A549 (cell line): ENCODE results near the gene MGMT. TPM values are rescaled to one million over a fixed set of nuclear protein-coding genes. Genes with fewer than 3 reads are reported as not detected.

Experiments used
- ATAC-seq, 2 experiments: fragments of 200-7000 bp in 1 of 2; fragments of >200 bp in 1 of 2; cut with Nextera tagmentation in 1 of 2; cut with Tn5 transposase in 1 of 2; 3 replicates each; pipeline versions ENCODE4 v1.8.0 to v1.9.1; 2018 to 2020; ENCODE audit warnings: mild to moderate bottlenecking in 1 of 2, moderate library complexity in 1 of 2
- CTCF ChIA-PET: fragments of 300-600 bp; sonication (Branson Sonifier 250); formaldehyde crosslinking; extraction: SDS; loops from one replicate; lab custom pipeline; 2021; ENCODE audit warnings: antibody characterized with exemption, inconsistent platforms; lab: Yijun Ruan, JAX
- POLR2A ChIA-PET: fragments of 350-600 bp; formaldehyde crosslinking; extraction: SDS; loops from one replicate; lab custom pipeline; 2021; ENCODE audit warnings: antibody characterized with exemption, inconsistent platforms; lab: Yijun Ruan, JAX
- DNase-seq, 2 experiments: peaks; one replicate each; pipeline versions ENCODE4 v3.0.0 to v3.0.0-alpha.2; 2011 to 2016; ENCODE audit warnings: low read depth in 1 of 2, low spot score in 1 of 2
- FAIRE-seq: peaks from 2 replicates; lab custom pipeline; 2011; peaks lifted over from hg19 to GRCh38; lab: Jason Lieb, UNC
- H3K27ac ChIP-seq, 2 experiments: fragments of >200 bp; sonication (Bioruptor Twin); formaldehyde crosslinking; 3 replicates each; pipeline ENCODE4 v1.5.1; 2016 to 2017
- H3K4me1 ChIP-seq: fragments of >200 bp; sonication (Bioruptor Twin); formaldehyde crosslinking; 3 replicates; pipeline ENCODE4 v1.6.1; 2016
- H3K4me2 ChIP-seq: fragments of >200 bp; sonication (Bioruptor Twin); formaldehyde crosslinking; 3 replicates; pipeline ENCODE4 v1.6.1; 2016
- H3K4me3 ChIP-seq: fragments of >200 bp; sonication (Bioruptor Twin); formaldehyde crosslinking; 3 replicates; pipeline ENCODE4 v1.5.1; 2016
- H3K9me3 ChIP-seq: fragments of >200 bp; sonication (Bioruptor Twin); formaldehyde crosslinking; 3 replicates; pipeline ENCODE4 v1.6.1; 2016
- BHLHE40 ChIP-seq: IDR thresholded peaks from 2 replicates; pipeline ENCODE4 v1.6.1; 2012; ENCODE audit warnings: low read depth, low read length, inconsistent platforms
- CBX2 ChIP-seq: fragments of 200-600 bp; sonication (generic); IDR thresholded peaks from 2 replicates; pipeline ENCODE4 v1.6.1; 2016; ENCODE audit warnings: low read depth, mild to moderate bottlenecking, borderline replicate concordance
- CEBPB ChIP-seq, 2 experiments: fragments of >200 bp in 1 of 2; sonication (Bioruptor Twin) in 1 of 2; formaldehyde crosslinking in 1 of 2; IDR thresholded peaks; 2 replicates each; pipeline ENCODE4 v1.6.1; 2012 to 2016
- EHF ChIP-seq: fragments of 250-450 bp; sonication (Bioruptor Pico); IDR thresholded peaks from 2 replicates; pipeline ENCODE4 v1.5.0; 2020; ENCODE audit warnings: mild to moderate bottlenecking
- GATA3 ChIP-seq: IDR thresholded peaks from 2 replicates; pipeline ENCODE4 v1.6.1; 2012; ENCODE audit warnings: borderline replicate concordance
- HEYL ChIP-seq: fragments of 250-450 bp; sonication (Bioruptor Pico); IDR thresholded peaks from 2 replicates; pipeline ENCODE4 v1.8.0; 2021; ENCODE audit warnings: mild to moderate bottlenecking, moderate library complexity
- JUNB ChIP-seq: fragments of >200 bp; sonication (Bioruptor Twin); formaldehyde crosslinking; IDR thresholded peaks from 2 replicates; pipeline ENCODE4 v1.6.1; 2016
- MAFK ChIP-seq: fragments of 450-650 bp; IDR thresholded peaks from 2 replicates; pipeline ENCODE4 v1.6.1; 2014; ENCODE audit not compliant: partially characterized antibody
- MAZ ChIP-seq: fragments of 150-350 bp; IDR thresholded peaks from 2 replicates; pipeline ENCODE4 v1.6.1; 2014; ENCODE audit warnings: antibody characterized with exemption, low read depth, low read length, borderline replicate concordance
- MYC ChIP-seq: IDR thresholded peaks from 2 replicates; pipeline ENCODE4 v1.6.1; 2012; ENCODE audit warnings: mild to moderate bottlenecking, inconsistent platforms, low read length, improper control_type of control experiment, borderline replicate concordance
- NFE2L2 ChIP-seq: fragments of 150-350 bp; conservative IDR thresholded peaks from 2 replicates; pipeline ENCODE4 v1.6.1; 2014; ENCODE audit warnings: low read length
- NR3C1 ChIP-seq: fragments of >200 bp; sonication (Bioruptor Twin); formaldehyde crosslinking; IDR thresholded peaks from 3 replicates; pipeline ENCODE4 v1.6.1; 2017
- POLR2A ChIP-seq: IDR thresholded peaks from 2 replicates; pipeline ENCODE4 v1.6.1; 2012; ENCODE audit warnings: mild to moderate bottlenecking, low read length
- POLR2AphosphoS2 ChIP-seq: conservative IDR thresholded peaks from 2 replicates; pipeline ENCODE4 v1.6.1; 2012; ENCODE audit warnings: low read length, improper control_type of control experiment, inconsistent platforms
- RAD21 ChIP-seq, 2 experiments: fragments of >200 bp in 1 of 2; sonication (Bioruptor Twin) in 1 of 2; formaldehyde crosslinking in 1 of 2; IDR thresholded peaks in 1 of 2; conservative IDR thresholded peaks in 1 of 2; 2 replicates in 1 of 2; 3 replicates in 1 of 2; pipeline ENCODE4 v1.6.1; 2012 to 2018; ENCODE audit warnings: inconsistent platforms in 1 of 2
- RCOR1 ChIP-seq: fragments of 150-350 bp; IDR thresholded peaks from 2 replicates; pipeline ENCODE4 v1.6.1; 2014; ENCODE audit warnings: antibody characterized with exemption, low read length, low read depth
- SREBF2 ChIP-seq: fragments of 450-650 bp; IDR thresholded peaks from 2 replicates; pipeline ENCODE4 v1.6.1; 2014; ENCODE audit warnings: mild to moderate bottlenecking, moderate library complexity
- ZNF302 ChIP-seq: fragments of 250-450 bp; sonication (Bioruptor Pico); IDR thresholded peaks from 2 replicates; pipeline ENCODE4 v1.9.0; 2021; ENCODE audit warnings: inconsistent platforms, mild to moderate bottlenecking, moderate library complexity
- WGBS: methylation state at CpG from one replicate; pipeline ENCODE4 v1.1.6; 2017; ENCODE audit errors: missing lambda C conversion rate; 5-methylcytosine and 5-hydroxymethylcytosine counted together
- polyA plus RNA-seq, 4 experiments: library from polyadenylated mRNA; depleted of rRNA in 3 of 4; stranded (reverse); fragments of >200 nt; fragmentation: RNase III in 1 of 4; extraction: RNeasy Plus Mini Kit Qiagen cat#74134 plus additional on column Dnase treatment in 1 of 4; gene quantifications; 2 replicates in 3 of 4; 3 replicates in 1 of 4; pipeline ENCODE4 v1.2.3, GENCODE V29; 2011 to 2017
- TF ChIP-seq, protein P1 (sequence below): IDR thresholded peaks from 2 replicates; pipeline ENCODE4 v1.6.1; 2012; ENCODE audit warnings: low read depth, borderline replicate concordance
- TF ChIP-seq, protein P2 (sequence below): IDR thresholded peaks from 2 replicates; pipeline ENCODE4 v1.6.1; 2012
- TF ChIP-seq, protein P3 (sequence below): fragments of 250-450 bp; sonication (Bioruptor Pico); IDR thresholded peaks from 2 replicates; pipeline ENCODE4 v1.5.0; 2020; ENCODE audit warnings: low read depth, mild to moderate bottlenecking, moderate library complexity
- TF ChIP-seq, protein P4 (sequence below): fragments of 150-350 bp; IDR thresholded peaks from 2 replicates; pipeline ENCODE4 v1.6.1; 2014; ENCODE audit warnings: low read depth, mild to moderate bottlenecking, low read length
- TF ChIP-seq, protein P5 (sequence below): fragments of >200 bp; sonication (Bioruptor Twin); formaldehyde crosslinking; IDR thresholded peaks from 3 replicates; pipeline ENCODE4 v1.6.1; 2016
- TF ChIP-seq, protein P6 (sequence below): fragments of >200 bp; sonication (Bioruptor Twin); formaldehyde crosslinking; IDR thresholded peaks from 3 replicates; pipeline ENCODE4 v1.5.1; 2016

MGMT gene
- polyA plus RNA-seq, 2 of the 4 experiments (the other 2 are of a cell fraction) = 4.9 to 5.2 TPM

DNA sequence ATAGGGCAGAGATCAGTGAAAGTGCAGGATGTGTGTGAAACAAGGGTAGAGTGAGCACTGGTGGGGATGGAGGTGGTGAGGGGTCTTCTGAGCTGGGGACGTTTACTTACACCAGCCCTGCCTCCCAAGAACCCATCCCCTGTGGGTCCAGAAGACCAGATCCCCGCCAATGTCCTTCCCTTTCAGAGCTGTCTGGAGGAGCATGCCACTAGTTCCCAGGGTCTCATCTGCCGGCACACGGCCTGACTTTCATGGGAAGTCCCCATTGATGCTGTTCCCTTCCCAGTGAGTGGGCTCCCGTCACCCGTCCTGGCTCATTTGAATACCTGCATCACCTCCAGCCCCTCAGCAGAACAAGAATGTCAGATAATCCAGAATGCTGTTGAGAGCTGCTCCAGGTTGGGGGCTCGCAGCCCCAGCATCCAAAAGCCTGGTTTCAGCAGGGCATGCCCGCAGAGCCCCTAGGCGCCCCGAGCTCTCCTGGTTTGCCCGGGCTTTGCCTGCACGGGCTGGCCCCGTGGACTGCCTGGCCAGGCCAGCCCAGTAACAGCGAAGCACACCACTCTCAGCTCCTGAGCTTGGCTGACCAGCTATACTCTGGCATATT is 246.7 kb downstream of the MGMT start:
- no peak overlapping the region for H3K27ac ChIP-seq
- POLR2A ChIA-PET = no interaction called here
- no peak for TF ChIP-seq GATA3
- TF ChIP-seq, all 56 proteins: peak for 0
- ATAC-seq (no peak), FAIRE-seq (no peak), DNase-seq (no peak)
- Histone ChIP-seq H3K4me2 (no peak overlapping the region), H3K9me3 (no peaks in the 10 kb centered on the region), H3K4me1 (no peaks in the 10 kb centered on the region), H3K4me3 (no peak overlapping the region)
- CTCF ChIA-PET = no interaction called here
- WGBS = 53% methylated on average over 11 of the region's 14 CpGs

DNA sequence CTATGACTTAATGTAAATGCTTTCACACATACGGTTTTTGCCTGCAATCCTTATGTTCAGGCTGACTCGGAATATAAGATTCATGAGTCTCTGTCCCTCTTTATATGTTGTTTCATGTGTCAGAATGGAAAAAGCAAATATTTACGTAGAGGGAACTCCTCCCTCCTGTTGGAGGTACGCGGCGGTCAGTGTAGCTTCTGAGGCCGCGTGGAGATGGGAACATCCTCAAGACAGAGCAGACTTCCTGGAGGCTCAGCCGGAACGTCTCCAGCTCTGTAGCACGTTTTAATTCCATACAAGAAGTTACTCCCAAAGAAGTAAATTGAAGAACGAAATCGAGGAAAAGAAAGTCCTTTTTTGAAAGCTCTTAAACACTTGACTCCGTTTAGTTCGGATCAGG is 248.8 kb downstream of the MGMT start:
- no peak for ATAC-seq
- Histone ChIP-seq H3K4me3 (no peak overlapping the region), H3K4me1 (no peaks in the 10 kb centered on the region), H3K27ac (no peak overlapping the region), H3K9me3 (no peaks in the 10 kb centered on the region), H3K4me2 (no peak overlapping the region)
- FAIRE-seq = no peak
- 56% methylated on average over 15 of the region's 15 CpGs for WGBS
- POLR2A ChIA-PET = no interaction called here
- CTCF ChIA-PET = no interaction called here
- no peak for TF ChIP-seq JUNB
- no peak for TF ChIP-seq SREBF2
- TF ChIP-seq EHF = no peak
- no peak for TF ChIP-seq GATA3
- no peak for TF ChIP-seq MAZ
- TF ChIP-seq, protein P1, sequence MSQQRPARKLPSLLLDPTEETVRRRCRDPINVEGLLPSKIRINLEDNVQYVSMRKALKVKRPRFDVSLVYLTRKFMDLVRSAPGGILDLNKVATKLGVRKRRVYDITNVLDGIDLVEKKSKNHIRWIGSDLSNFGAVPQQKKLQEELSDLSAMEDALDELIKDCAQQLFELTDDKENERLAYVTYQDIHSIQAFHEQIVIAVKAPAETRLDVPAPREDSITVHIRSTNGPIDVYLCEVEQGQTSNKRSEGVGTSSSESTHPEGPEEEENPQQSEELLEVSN = no peak
- no peak for TF ChIP-seq ZNF302 (CRISPR knock-in tag)
- no peak for TF ChIP-seq CBX2
- TF ChIP-seq, protein P2, sequence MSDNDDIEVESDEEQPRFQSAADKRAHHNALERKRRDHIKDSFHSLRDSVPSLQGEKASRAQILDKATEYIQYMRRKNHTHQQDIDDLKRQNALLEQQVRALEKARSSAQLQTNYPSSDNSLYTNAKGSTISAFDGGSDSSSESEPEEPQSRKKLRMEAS = no peak
- no peak for TF ChIP-seq CEBPB (IDR thresholded peaks at IDR 0.05)
- TF ChIP-seq NR3C1 = no peak
- TF ChIP-seq, protein P3, sequence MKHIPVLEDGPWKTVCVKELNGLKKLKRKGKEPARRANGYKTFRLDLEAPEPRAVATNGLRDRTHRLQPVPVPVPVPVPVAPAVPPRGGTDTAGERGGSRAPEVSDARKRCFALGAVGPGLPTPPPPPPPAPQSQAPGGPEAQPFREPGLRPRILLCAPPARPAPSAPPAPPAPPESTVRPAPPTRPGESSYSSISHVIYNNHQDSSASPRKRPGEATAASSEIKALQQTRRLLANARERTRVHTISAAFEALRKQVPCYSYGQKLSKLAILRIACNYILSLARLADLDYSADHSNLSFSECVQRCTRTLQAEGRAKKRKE (CRISPR knock-in tag) = no peak
- TF ChIP-seq BHLHE40 = no peak
- TF ChIP-seq, protein P4, sequence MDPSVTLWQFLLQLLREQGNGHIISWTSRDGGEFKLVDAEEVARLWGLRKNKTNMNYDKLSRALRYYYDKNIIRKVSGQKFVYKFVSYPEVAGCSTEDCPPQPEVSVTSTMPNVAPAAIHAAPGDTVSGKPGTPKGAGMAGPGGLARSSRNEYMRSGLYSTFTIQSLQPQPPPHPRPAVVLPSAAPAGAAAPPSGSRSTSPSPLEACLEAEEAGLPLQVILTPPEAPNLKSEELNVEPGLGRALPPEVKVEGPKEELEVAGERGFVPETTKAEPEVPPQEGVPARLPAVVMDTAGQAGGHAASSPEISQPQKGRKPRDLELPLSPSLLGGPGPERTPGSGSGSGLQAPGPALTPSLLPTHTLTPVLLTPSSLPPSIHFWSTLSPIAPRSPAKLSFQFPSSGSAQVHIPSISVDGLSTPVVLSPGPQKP = no peak
- no peak for TF ChIP-seq MYC
- TF ChIP-seq MAFK = no peak
- no peak for TF ChIP-seq POLR2AphosphoS2
- TF ChIP-seq RAD21 (conservative IDR thresholded peaks at IDR 0.05 in 1 of 2, IDR thresholded peaks at IDR 0.05 in 1 of 2) = no peak
- no peak for DNase-seq

DNA sequence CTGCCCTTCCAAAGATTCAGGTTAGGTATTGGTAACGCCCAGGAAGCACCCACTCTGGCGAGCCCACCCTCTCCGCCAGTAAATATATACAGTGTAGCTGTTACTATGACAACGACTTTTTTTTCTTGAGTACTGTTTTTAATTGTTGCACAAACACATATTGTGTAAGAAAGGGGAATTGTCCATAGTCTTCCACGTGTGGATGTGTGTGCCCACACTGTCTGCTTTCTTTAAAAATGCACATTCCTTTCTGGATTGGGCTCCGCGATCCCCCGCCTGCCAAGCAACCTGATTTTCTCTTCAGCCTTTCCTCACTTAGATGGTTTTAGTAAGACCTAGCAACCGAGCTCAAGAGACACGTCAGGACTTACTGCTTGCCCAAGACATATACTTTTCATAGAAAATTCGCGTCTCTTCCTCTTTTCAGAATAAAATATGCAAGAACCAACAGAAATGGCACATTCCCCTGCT is 249.2 kb downstream of the MGMT start:
- DNase-seq (no peak), FAIRE-seq (no peak), ATAC-seq (no peak)
- no peak overlapping the region for H3K4me3 ChIP-seq
- ChIA-PET POLR2A (no interaction called here), CTCF (no interaction called here)
- H3K9me3 ChIP-seq = no peaks in the 10 kb centered on the region
- no peak overlapping the region for H3K27ac ChIP-seq
- no peaks in the 10 kb centered on the region for H3K4me1 ChIP-seq
- H3K4me2 ChIP-seq = no peak overlapping the region
- WGBS = 41% methylated on average over 12 of the region's 12 CpGs
- no peak for TF ChIP-seq EHF
- TF ChIP-seq NFE2L2 = no peak
- no peak for TF ChIP-seq RCOR1
- no peak for TF ChIP-seq CBX2
- TF ChIP-seq, protein P5, sequence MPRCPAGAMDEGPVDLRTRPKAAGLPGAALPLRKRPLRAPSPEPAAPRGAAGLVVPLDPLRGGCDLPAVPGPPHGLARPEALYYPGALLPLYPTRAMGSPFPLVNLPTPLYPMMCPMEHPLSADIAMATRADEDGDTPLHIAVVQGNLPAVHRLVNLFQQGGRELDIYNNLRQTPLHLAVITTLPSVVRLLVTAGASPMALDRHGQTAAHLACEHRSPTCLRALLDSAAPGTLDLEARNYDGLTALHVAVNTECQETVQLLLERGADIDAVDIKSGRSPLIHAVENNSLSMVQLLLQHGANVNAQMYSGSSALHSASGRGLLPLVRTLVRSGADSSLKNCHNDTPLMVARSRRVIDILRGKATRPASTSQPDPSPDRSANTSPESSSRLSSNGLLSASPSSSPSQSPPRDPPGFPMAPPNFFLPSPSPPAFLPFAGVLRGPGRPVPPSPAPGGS = no peak
- TF ChIP-seq HEYL (CRISPR knock-in tag) = no peak
- TF ChIP-seq POLR2A = no peak
- TF ChIP-seq, protein P6, sequence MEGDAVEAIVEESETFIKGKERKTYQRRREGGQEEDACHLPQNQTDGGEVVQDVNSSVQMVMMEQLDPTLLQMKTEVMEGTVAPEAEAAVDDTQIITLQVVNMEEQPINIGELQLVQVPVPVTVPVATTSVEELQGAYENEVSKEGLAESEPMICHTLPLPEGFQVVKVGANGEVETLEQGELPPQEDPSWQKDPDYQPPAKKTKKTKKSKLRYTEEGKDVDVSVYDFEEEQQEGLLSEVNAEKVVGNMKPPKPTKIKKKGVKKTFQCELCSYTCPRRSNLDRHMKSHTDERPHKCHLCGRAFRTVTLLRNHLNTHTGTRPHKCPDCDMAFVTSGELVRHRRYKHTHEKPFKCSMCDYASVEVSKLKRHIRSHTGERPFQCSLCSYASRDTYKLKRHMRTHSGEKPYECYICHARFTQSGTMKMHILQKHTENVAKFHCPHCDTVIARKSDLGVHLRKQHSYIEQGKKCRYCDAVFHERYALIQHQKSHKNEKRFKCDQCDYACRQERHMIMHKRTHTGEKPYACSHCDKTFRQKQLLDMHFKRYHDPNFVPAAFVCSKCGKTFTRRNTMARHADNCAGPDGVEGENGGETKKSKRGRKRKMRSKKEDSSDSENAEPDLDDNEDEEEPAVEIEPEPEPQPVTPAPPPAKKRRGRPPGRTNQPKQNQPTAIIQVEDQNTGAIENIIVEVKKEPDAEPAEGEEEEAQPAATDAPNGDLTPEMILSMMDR = no peak
